ENCODE results near the gene PCBD2.
"Not testable (repeated sequence)": the region's sequence is repeated elsewhere in the genome, so short reads cannot be mapped to it uniquely, and the experiment has no call there.

The PCBD2 gene

GRCh38 chr5:134877159-134877558 lies 27.8 kb upstream of the PCBD2 start:
- no peak for DNase-seq (ENCODE audit: low read depth)
- H3K4me3 ChIP-seq (ENCODE audit: low read depth, low read length): no peak overlapping the region
- TF ChIP-seq, protein P1, sequence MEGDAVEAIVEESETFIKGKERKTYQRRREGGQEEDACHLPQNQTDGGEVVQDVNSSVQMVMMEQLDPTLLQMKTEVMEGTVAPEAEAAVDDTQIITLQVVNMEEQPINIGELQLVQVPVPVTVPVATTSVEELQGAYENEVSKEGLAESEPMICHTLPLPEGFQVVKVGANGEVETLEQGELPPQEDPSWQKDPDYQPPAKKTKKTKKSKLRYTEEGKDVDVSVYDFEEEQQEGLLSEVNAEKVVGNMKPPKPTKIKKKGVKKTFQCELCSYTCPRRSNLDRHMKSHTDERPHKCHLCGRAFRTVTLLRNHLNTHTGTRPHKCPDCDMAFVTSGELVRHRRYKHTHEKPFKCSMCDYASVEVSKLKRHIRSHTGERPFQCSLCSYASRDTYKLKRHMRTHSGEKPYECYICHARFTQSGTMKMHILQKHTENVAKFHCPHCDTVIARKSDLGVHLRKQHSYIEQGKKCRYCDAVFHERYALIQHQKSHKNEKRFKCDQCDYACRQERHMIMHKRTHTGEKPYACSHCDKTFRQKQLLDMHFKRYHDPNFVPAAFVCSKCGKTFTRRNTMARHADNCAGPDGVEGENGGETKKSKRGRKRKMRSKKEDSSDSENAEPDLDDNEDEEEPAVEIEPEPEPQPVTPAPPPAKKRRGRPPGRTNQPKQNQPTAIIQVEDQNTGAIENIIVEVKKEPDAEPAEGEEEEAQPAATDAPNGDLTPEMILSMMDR (conservative IDR thresholded peaks at IDR 0.05; ENCODE audit: low read depth, low read length): no peak

GRCh38 chr5:134878403-134878802 lies 26.5 kb upstream of the PCBD2 start:
- TF ChIP-seq, protein P1 (conservative IDR thresholded peaks at IDR 0.05; ENCODE audit: low read depth, low read length): no peak
- H3K4me3 ChIP-seq (ENCODE audit: low read depth, low read length): no peak overlapping the region
- DNase-seq (ENCODE audit: low read depth): no peak

DNA sequence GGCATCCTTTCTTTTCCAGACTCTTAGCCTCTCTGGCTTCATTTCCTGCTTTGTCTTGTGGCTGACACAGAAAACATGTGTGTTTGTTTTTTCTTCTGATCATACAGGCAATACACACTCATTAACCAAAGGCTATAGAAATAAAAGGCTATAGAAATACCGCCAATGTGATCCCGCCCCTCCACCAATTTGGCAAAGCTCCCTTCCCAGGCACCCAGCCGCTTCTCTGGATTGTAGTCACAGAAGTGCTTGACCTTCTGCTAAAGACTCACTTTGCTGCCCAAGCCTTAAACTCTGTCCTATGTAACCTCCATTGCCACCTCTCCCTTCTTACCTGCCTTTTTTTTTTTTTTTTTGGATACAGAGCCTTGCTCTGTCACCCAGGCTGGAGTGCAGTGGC lies 25.5 kb upstream of the PCBD2 start:
- TF ChIP-seq, protein P1 (conservative IDR thresholded peaks at IDR 0.05; ENCODE audit: low read depth, low read length): no peak
- no peak for DNase-seq (ENCODE audit: low read depth)
- no peak overlapping the region for H3K4me3 ChIP-seq (ENCODE audit: low read depth, low read length)

GRCh38 chr5:134880937-134881336 lies 24.0 kb upstream of the PCBD2 start:
- DNase-seq (ENCODE audit: low read depth): not testable (repeated sequence)

DNA sequence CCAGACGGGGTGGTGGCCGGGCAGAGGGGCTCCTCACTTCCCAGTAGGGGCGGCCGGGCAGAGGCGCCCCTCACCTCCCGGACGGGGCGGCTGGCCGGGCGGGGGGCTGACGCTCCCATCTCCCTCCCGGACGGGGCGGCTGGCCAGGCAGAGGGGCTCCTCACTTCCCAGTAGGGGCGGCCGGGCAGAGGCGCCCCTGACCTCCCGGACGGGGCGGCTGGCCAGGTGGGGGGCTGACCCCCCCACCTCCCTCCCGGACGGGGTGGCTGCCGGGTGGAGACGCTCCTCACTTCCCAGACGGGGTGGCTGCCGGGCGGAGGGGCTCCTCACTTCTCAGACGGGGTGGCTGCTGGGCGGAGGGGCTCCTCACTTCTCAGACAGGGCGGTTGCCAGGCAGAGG lies 23.2 kb upstream of the PCBD2 start:
- H3K4me3 ChIP-seq (ENCODE audit: low read depth, low read length); DNase-seq (ENCODE audit: low read depth): not testable (repeated sequence)

More at GRCh38 chr5:134880937-134881336, 24.0 kb upstream of the PCBD2 start:
- H3K4me3 ChIP-seq (ENCODE audit: low read depth, low read length): not testable (repeated sequence)

GRCh38 chr5:134887593-134888159 lies 17.3 kb upstream of the PCBD2 start:
- H3K4me3 ChIP-seq (ENCODE audit: low read depth, low read length): no peak overlapping the region
- DNase-seq (ENCODE audit: low read depth): no peak
- TF ChIP-seq, protein P1 (conservative IDR thresholded peaks at IDR 0.05; ENCODE audit: low read depth, low read length): no peak

GRCh38 chr5:134889335-134889734 lies 15.6 kb upstream of the PCBD2 start:
- no peak overlapping the region for H3K4me3 ChIP-seq (ENCODE audit: low read depth, low read length)
- TF ChIP-seq, protein P1 (conservative IDR thresholded peaks at IDR 0.05; ENCODE audit: low read depth, low read length): no peak
- no peak for DNase-seq (ENCODE audit: low read depth)

DNA sequence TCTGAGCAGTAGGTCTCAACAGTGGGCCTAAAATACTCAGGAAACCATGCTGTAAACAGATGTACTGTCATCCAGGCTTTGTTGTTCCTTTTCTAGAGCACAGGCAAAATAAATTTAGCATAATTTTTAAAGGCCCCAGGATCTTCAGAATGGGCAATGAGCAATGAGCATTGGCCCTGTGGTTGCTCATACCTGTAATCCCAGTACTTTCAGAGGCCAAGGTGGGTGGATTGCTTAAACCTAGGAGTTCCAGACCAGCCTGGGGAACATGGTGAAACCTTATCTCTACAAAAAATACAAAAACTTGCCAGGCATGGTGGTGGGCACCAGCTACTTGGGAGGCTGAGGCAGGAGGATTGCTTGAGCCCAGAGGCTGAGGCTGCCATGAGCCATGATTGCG lies 13.5 kb upstream of the PCBD2 start:
- TF ChIP-seq, protein P1 (conservative IDR thresholded peaks at IDR 0.05; ENCODE audit: low read depth, low read length): no peak
- H3K4me3 ChIP-seq (ENCODE audit: low read depth, low read length): no peak overlapping the region
- no peak for DNase-seq (ENCODE audit: low read depth)
